Measurements from ENCODE around the gene LSM14A.

The LSM14A gene

GRCh38 chr19:34209726-34210125 lies 37.4 kb downstream of the LSM14A start:
- no peaks in the 10 kb centered on the region for H3K27me3 ChIP-seq (ENCODE audit: insufficient read depth, low read length)
- H3K23ac ChIP-seq (ENCODE audit: low read length) = no peak overlapping the region
- H3K9ac ChIP-seq (ENCODE audit: low read length) = no peak overlapping the region
- H3K4me1 ChIP-seq (ENCODE audit: control insufficient read depth in 1 of 2, insufficient read depth in 2 of 2, low read length in 2 of 2) = no peaks in the 10 kb centered on the region
- no peak overlapping the region for H4K8ac ChIP-seq (ENCODE audit: low read depth, low read length)
- no peak overlapping the region for H4K91ac ChIP-seq (ENCODE audit: low read depth, low read length)
- no peaks in the 10 kb centered on the region for H3K79me1 ChIP-seq (ENCODE audit: low read length)
- no peak overlapping the region for H2BK12ac ChIP-seq (ENCODE audit: low read length)
- no peak for DNase-seq
- H2AK5ac ChIP-seq (ENCODE audit: low read length) = no peak overlapping the region
- no peak overlapping the region for H3K4me2 ChIP-seq (ENCODE audit: low read length)
- H3K18ac ChIP-seq (ENCODE audit: low read length) = no peak overlapping the region
- H3K4ac ChIP-seq (ENCODE audit: low read depth, low read length) = no peak overlapping the region
- H3K14ac ChIP-seq (ENCODE audit: low read length) = no peak overlapping the region
- no CpG with 5 or more reads among the region's 4 CpGs for WGBS (ENCODE audit: extremely low coverage, insufficient coverage, insufficient read length)
- no peak overlapping the region for H4K12ac ChIP-seq (ENCODE audit: low read depth, low read length)
- H3K4me3 ChIP-seq (ENCODE audit: low read depth, low read length) = no peak overlapping the region
- peaks cover 29 to 32% of the 10 kb centered on the region in 2 experiments for H3K36me3 ChIP-seq (ENCODE audit: control insufficient read depth in 1 of 2, insufficient read depth in 2 of 2, low read length in 2 of 2)
- no peaks in the 10 kb centered on the region for H3K9me3 ChIP-seq (ENCODE audit: insufficient read depth, low read depth, low read length)
- no peak overlapping the region for H3K27ac ChIP-seq (ENCODE audit: low read depth, low read length)
- no peaks in the 10 kb centered on the region for H3K79me2 ChIP-seq (ENCODE audit: control insufficient read depth, insufficient read depth, low read length, poor library complexity)
- H2BK120ac ChIP-seq (ENCODE audit: insufficient read depth, low read length, poor library complexity) = no peak overlapping the region
- no peak overlapping the region for H2AFZ ChIP-seq (ENCODE audit: insufficient read depth, low read length, poor library complexity)
- no peak overlapping the region for H2BK5ac ChIP-seq (ENCODE audit: low read depth, low read length, poor library complexity)

- Histone ChIP-seq H4K91ac (ENCODE audit: low read depth, low read length) (no peak overlapping the region), H3K36me3 (ENCODE audit: control insufficient read depth in 1 of 2, insufficient read depth in 2 of 2, low read length in 2 of 2) (peaks cover 29 to 31% of the 10 kb centered on the region in 2 experiments), H2BK12ac (ENCODE audit: low read length) (no peak overlapping the region), H4K8ac (ENCODE audit: low read depth, low read length) (no peak overlapping the region), H2AK5ac (ENCODE audit: low read length) (no peak overlapping the region), H4K12ac (ENCODE audit: low read depth, low read length) (no peak overlapping the region), H2AFZ (ENCODE audit: insufficient read depth, low read length, poor library complexity) (no peak overlapping the region), H3K9me3 (ENCODE audit: insufficient read depth, low read depth, low read length) (no peaks in the 10 kb centered on the region), H3K4me1 (ENCODE audit: control insufficient read depth in 1 of 2, insufficient read depth in 2 of 2, low read length in 2 of 2) (no peaks in the 10 kb centered on the region), H3K4ac (ENCODE audit: low read depth, low read length) (no peak overlapping the region), H3K27ac (ENCODE audit: low read depth, low read length) (no peak overlapping the region), H3K79me1 (ENCODE audit: low read length) (no peaks in the 10 kb centered on the region), H2BK120ac (ENCODE audit: insufficient read depth, low read length, poor library complexity) (no peak overlapping the region), H3K23ac (ENCODE audit: low read length) (no peak overlapping the region), H3K9ac (ENCODE audit: low read length) (no peak overlapping the region), H3K27me3 (ENCODE audit: insufficient read depth, low read length) (no peaks in the 10 kb centered on the region), H3K4me2 (ENCODE audit: low read length) (no peak overlapping the region), H2BK5ac (ENCODE audit: low read depth, low read length, poor library complexity) (no peak overlapping the region), H3K14ac (ENCODE audit: low read length) (no peak overlapping the region), H3K79me2 (ENCODE audit: control insufficient read depth, insufficient read depth, low read length, poor library complexity) (no peaks in the 10 kb centered on the region), H3K4me3 (ENCODE audit: low read depth, low read length) (no peak overlapping the region), H3K18ac (ENCODE audit: low read length) (no peak overlapping the region)
- no CpG with 5 or more reads among the region's 2 CpGs for WGBS (ENCODE audit: extremely low coverage, insufficient coverage, insufficient read length)
- no peak for DNase-seq
Observed at GRCh38 chr19:34213283-34213682, 41.0 kb downstream of the LSM14A start.

- Histone ChIP-seq H3K9ac (ENCODE audit: low read length) (no peak overlapping the region), H3K4me1 (ENCODE audit: control insufficient read depth in 1 of 2, insufficient read depth in 2 of 2, low read length in 2 of 2) (no peaks in the 10 kb centered on the region), H3K79me1 (ENCODE audit: low read length) (no peaks in the 10 kb centered on the region), H2BK12ac (ENCODE audit: low read length) (no peak overlapping the region), H3K9me3 (ENCODE audit: insufficient read depth, low read depth, low read length) (no peaks in the 10 kb centered on the region), H3K18ac (ENCODE audit: low read length) (no peak overlapping the region), H3K4ac (ENCODE audit: low read depth, low read length) (no peak overlapping the region), H4K8ac (ENCODE audit: low read depth, low read length) (no peak overlapping the region), H3K23ac (ENCODE audit: low read length) (no peak overlapping the region), H3K36me3 (ENCODE audit: control insufficient read depth in 1 of 2, insufficient read depth in 2 of 2, low read length in 2 of 2) (peaks cover 27 to 31% of the 10 kb centered on the region in 2 experiments), H2BK120ac (ENCODE audit: insufficient read depth, low read length, poor library complexity) (no peak overlapping the region), H4K12ac (ENCODE audit: low read depth, low read length) (no peak overlapping the region), H3K4me3 (ENCODE audit: low read depth, low read length) (no peak overlapping the region), H2BK5ac (ENCODE audit: low read depth, low read length, poor library complexity) (no peak overlapping the region), H3K4me2 (ENCODE audit: low read length) (no peak overlapping the region), H3K14ac (ENCODE audit: low read length) (no peak overlapping the region), H3K27ac (ENCODE audit: low read depth, low read length) (no peak overlapping the region), H4K91ac (ENCODE audit: low read depth, low read length) (no peak overlapping the region), H3K79me2 (ENCODE audit: control insufficient read depth, insufficient read depth, low read length, poor library complexity) (no peaks in the 10 kb centered on the region), H2AFZ (ENCODE audit: insufficient read depth, low read length, poor library complexity) (no peak overlapping the region), H2AK5ac (ENCODE audit: low read length) (no peak overlapping the region), H3K27me3 (ENCODE audit: insufficient read depth, low read length) (no peaks in the 10 kb centered on the region)
- DNase-seq = no peak
- no CpG with 5 or more reads among the region's 4 CpGs for WGBS (ENCODE audit: extremely low coverage, insufficient coverage, insufficient read length)
Observed at GRCh38 chr19:34214040-34214439, 41.7 kb downstream of the LSM14A start.

GRCh38 chr19:34215006-34215665 lies 42.8 kb downstream of the LSM14A start:
- Histone ChIP-seq H4K8ac (ENCODE audit: low read depth, low read length) (no peak overlapping the region), H3K4ac (ENCODE audit: low read depth, low read length) (no peak overlapping the region), H3K27me3 (ENCODE audit: insufficient read depth, low read length) (no peaks in the 10 kb centered on the region), H3K4me1 (ENCODE audit: control insufficient read depth in 1 of 2, insufficient read depth in 2 of 2, low read length in 2 of 2) (no peaks in the 10 kb centered on the region), H3K4me3 (ENCODE audit: low read depth, low read length) (no peak overlapping the region), H3K23ac (ENCODE audit: low read length) (no peak overlapping the region), H3K18ac (ENCODE audit: low read length) (no peak overlapping the region), H3K79me2 (ENCODE audit: control insufficient read depth, insufficient read depth, low read length, poor library complexity) (no peaks in the 10 kb centered on the region), H2AFZ (ENCODE audit: insufficient read depth, low read length, poor library complexity) (no peak overlapping the region), H2BK12ac (ENCODE audit: low read length) (no peak overlapping the region), H2BK5ac (ENCODE audit: low read depth, low read length, poor library complexity) (no peak overlapping the region), H3K9me3 (ENCODE audit: insufficient read depth, low read depth, low read length) (no peaks in the 10 kb centered on the region), H2AK5ac (ENCODE audit: low read length) (no peak overlapping the region), H3K14ac (ENCODE audit: low read length) (no peak overlapping the region), H3K4me2 (ENCODE audit: low read length) (no peak overlapping the region), H2BK120ac (ENCODE audit: insufficient read depth, low read length, poor library complexity) (no peak overlapping the region), H3K79me1 (ENCODE audit: low read length) (no peaks in the 10 kb centered on the region), H4K12ac (ENCODE audit: low read depth, low read length) (no peak overlapping the region), H3K27ac (ENCODE audit: low read depth, low read length) (no peak overlapping the region), H4K91ac (ENCODE audit: low read depth, low read length) (no peak overlapping the region), H3K9ac (ENCODE audit: low read length) (no peak overlapping the region), H3K36me3 (ENCODE audit: control insufficient read depth in 1 of 2, insufficient read depth in 2 of 2, low read length in 2 of 2) (peaks cover 28 to 32% of the 10 kb centered on the region in 2 experiments)
- DNase-seq = no peak
- no CpG with 5 or more reads among the region's 3 CpGs for WGBS (ENCODE audit: extremely low coverage, insufficient coverage, insufficient read length)
